ENCODE results near the gene TUFT1. TPM values are rescaled to one million over a fixed set of nuclear protein-coding genes. Genes with fewer than 3 reads are reported as not detected.

Gene TUFT1
- total RNA-seq, 1 donor from 2014 or later, result 29.5 TPM

DNA sequence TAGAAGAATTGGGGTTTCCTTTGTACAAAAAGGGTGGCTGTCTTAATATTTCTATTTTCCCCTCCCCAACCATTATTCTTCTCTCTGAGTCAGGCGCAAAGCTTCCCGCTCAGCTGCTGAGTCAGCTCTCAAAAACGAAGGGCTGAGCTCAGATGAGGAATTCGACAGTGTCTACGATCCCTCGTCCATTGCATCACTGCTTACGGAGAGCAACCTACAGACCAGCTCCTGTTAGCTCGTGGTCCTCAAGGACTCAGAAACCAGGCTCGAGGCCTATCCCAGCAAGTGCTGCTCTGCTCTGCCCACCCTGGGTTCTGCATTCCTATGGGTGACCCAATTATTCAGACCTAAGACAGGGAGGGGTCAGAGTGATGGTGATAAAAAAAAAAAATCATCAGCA lies 3.0 kb upstream of the TUFT1 start:
- no peak for DNase-seq (ENCODE audit: low spot score)

DNA sequence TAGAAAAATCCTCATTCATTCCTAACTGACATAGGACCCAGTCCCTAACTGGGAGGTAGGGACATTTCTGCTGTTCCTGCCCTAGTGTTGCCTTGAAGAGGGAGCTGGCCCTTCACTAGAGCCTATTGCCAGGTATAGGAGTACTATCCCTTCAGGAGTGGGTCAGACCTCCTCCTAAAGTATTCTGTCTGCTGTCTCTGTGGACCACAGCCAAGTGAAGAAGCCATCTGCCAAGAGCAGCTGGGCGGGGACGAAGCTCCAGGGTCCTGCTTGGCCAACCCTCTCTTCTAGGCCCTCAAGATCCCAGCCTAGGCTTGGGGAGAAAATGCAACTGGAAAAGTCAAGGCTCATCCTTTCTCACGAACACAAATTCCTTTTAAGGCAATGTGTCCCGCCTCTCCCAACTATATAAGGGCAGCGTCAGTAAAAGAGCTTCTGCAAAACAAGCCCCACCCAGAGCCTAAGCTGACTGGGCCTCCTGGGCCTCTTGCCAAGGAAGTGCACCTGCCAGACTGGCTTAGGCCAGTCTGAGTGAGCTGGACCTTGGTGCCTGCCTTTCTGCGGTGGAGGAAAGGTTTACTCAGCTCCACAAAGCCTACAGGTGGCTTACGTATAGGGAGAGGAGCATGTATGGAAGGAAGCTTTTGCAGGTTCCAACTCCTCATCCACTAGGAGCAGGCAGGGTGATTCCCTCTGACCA lies 638 bp upstream of the TUFT1 start:
- peak; percentile 95 for DNase-seq (ENCODE audit: low spot score)

DNA sequence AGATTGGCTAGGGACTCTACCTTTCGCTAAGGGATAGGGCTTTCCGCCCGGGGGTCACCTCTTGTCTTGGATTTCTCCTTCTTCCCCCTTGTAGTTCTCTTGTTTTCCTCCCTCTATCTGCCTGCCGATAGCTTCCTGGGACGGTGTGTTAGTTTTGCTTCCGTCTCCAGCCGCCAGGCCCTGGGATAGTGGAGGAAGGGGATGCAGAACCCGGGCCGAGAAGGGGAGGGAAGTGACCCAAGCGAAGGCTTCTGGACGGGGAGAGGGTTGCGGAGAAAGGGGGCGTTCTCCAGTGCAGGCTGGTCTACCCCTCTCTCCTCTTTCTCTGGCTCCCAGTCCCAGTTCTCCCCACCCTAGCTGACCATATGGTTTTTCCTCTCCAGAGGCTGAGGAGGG lies 871 bp downstream of the TUFT1 start:
- no peak for DNase-seq (ENCODE audit: low spot score)

- DNase-seq (ENCODE audit: low spot score), result no peak
Measured at GRCh38 chr1:151541752-151542151, 1.6 kb downstream of the TUFT1 start.

GRCh38 chr1:151542710-151543129 lies 2.6 kb downstream of the TUFT1 start:
- DNase-seq (ENCODE audit: low spot score), result no peak

- DNase-seq (ENCODE audit: low spot score), result no peak
Measured at GRCh38 chr1:151545542-151545941, 5.4 kb downstream of the TUFT1 start.

DNA sequence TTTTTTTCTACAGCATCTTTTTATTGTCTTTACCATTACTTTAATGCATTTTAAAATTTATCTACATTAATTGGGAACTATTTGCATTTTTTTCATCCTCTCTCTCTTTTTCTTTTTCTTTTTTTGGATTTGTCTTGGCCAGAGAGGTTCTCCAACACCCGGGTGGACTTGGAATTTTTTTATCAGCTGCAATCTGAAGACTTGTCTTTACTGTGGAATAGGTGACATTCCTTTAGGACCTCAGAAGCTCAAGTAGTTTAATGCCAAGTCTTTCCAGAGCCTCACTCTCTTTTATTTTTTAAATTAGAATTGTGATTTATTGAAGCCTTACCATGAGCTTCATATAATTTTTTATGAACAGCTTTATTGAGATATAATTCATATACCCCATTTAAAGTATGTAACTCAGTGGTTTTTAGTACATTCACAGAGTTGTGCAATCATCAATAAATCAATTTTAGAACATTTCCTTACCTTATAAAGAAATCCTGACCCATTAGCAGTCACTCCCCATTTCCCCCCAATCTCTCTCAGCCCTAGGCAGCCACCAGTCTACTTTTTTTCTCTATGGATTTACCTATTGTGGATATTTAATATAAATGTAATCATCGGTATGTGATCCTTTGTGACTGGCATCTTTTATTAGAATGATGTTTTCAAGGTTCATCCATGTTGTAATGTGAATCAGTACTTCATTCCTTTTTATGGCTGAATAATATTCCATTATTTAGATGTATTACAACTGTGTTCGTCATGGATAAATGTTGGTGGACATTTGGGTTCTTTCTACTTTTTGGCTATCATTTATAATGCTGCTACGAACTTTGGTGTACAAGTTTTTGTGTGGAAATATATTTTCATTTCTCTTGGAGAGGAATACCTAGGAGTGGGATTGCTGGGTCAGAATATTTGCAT lies 6.2 kb downstream of the TUFT1 start:
- DNase-seq (ENCODE audit: low spot score), result no peak

GRCh38 chr1:151547119-151547899 lies 7.2 kb downstream of the TUFT1 start:
- DNase-seq (ENCODE audit: low spot score), result peak; percentile 81

GRCh38 chr1:151547900-151548230 lies 7.8 kb downstream of the TUFT1 start:
- DNase-seq (ENCODE audit: low spot score), result no peak

- DNase-seq (ENCODE audit: low spot score), result no peak
Measured at GRCh38 chr1:151549199-151549598, 9.1 kb downstream of the TUFT1 start.

DNA sequence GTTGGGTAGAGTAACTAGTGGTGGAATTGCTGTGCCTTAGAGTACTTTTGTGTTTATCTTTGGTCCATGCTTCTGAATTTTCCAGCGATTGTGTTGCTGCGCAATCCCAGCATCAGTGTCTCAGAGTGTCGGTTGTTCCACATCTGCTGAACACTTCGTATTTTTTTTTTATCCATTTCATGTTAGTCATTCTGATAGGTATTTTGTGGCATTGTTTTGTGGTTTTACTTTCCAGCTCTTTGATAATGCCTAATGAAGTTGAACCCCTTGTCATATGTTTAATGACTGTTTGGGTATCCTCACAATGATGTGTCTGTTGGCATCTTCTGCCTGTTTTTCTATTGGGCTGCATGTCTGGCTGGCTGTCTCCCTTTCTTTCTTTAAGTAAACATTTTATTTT lies 13.6 kb downstream of the TUFT1 start:
- DNase-seq (ENCODE audit: low spot score), result no peak

GRCh38 chr1:151556052-151556451 lies 15.9 kb downstream of the TUFT1 start:
- DNase-seq (ENCODE audit: low spot score), result no peak

GRCh38 chr1:151562661-151563060 lies 22.6 kb downstream of the TUFT1 start:
- DNase-seq (ENCODE audit: low spot score), result no peak

DNA sequence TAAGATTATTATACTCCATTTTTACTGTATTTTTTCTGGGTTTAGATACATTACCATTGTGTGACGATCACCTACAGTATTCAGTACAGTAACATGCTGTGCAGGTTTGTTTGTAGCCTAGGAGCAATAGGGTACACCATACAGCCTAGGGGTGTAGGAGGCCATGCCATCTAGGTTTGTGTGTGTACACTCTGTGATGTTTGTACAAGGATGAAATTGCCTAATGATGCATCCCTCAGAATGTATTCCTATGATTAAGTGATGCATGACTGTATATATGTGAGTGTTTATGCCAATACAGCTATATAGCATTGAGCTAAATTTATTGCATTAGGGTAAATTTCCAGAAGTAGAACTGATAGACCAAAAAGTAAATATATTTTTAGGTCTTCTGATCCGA lies 23.3 kb downstream of the TUFT1 start:
- DNase-seq (ENCODE audit: low spot score), result no peak

GRCh38 chr1:151565502-151566189 lies 25.5 kb downstream of the TUFT1 start:
- DNase-seq (ENCODE audit: low spot score), result no peak

- no peak for DNase-seq (ENCODE audit: low spot score)
Measured at GRCh38 chr1:151568626-151569088, 28.5 kb downstream of the TUFT1 start.

- no peak for DNase-seq (ENCODE audit: low spot score)
Measured at GRCh38 chr1:151570819-151571218, 30.7 kb downstream of the TUFT1 start.

DNA sequence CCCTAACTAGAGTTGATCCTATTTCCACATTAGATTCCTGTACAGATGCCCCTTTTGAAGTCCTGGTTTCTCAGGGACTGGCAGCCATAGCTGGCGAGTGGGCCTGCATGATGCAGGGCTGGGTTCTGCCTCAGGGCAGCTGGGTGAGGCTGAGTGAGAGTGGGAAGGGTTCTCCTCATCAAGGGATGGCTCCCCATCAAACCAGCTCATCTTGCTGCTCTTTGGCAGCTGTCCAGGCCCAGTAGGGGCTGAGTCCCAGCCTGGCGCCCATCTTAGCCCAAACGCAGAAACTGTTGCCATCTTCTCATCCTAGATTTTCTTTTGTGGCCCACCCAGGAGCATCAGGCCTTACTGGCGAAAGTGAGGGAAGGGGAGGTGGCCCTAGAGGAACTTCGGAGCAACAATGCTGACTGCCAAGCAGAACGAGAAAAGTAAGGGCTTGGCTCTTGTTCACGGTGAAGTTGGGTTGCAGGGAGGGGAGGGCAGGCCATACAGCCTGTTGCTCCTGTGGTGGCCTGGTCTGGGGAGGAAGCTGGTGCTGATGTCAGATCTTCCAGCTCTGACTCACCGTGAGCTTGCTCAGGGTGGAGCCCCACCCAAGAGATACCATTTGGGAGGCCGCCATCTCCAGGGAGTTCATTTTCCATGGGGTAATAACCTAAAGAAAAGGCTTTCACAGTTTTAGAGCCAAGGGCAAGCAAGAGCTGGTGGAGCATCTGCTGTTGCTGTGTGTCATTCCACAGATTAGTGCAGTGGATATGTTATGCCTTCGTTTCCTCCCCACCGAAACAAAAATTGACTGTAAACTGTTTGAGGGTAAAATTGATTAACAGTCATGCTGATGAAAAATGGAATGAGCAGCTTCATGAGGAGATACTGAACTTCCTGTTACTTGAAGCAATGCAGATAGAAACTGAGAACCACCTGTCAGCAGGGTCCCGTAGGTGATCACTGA lies 34.7 kb downstream of the TUFT1 start:
- DNase-seq (ENCODE audit: low spot score), result no peak

DNA sequence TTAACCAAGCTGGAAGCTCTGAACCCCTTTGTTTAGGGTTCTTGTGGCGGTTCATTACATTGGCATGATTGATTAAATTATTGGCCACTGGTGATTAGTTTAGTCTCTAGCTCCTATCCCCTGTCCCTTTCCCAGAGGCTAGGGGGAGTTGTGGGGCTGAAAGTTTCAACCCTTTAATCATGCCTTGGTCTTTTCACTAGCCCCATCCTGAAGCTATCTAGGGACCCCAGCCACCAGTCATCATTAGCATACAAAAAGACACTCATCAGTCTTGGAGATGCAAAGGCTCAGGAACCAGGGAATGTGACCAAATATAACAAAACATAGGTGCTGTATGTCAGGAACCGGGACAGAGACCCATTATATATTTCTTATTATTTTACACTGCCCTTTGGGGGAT lies 37.1 kb downstream of the TUFT1 start:
- DNase-seq (ENCODE audit: low spot score), result no peak

GRCh38 chr1:151578941-151579340 lies 38.8 kb downstream of the TUFT1 start:
- no peak for DNase-seq (ENCODE audit: low spot score)

Measured in ureter (tissue), 1 donor.